DMS79 treated with DMSO at 0.1 percent for 48 hours (cell line): ENCODE data around the gene ORM1.

Source experiments
- DNase-seq: peaks from one replicate; lab custom pipeline; 2025; lab: John Stamatoyannopoulos, UW

ORM1 gene

DNA sequence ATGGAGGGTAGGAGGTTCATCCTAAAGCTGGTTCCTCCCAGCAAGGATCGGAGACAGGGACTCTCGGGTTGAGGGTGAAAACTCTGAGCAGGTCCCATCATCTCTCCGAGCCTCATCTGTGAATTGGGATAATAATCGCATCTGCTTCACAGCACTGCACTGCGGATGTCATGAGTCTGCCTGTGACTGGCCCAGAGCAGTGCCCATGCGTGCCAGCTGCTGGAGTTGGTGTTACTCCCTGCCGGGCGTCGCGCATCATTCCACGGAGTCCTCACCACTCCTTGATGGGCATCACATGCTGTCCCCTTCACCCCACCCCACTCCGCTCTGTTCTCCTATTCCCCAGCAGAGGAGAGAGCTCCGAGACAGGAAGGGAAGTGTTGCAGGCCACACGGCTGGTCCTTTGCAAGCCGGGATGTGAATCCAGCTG, 35.1 kb upstream of the ORM1 start:
- DNase-seq: no peak

DNA sequence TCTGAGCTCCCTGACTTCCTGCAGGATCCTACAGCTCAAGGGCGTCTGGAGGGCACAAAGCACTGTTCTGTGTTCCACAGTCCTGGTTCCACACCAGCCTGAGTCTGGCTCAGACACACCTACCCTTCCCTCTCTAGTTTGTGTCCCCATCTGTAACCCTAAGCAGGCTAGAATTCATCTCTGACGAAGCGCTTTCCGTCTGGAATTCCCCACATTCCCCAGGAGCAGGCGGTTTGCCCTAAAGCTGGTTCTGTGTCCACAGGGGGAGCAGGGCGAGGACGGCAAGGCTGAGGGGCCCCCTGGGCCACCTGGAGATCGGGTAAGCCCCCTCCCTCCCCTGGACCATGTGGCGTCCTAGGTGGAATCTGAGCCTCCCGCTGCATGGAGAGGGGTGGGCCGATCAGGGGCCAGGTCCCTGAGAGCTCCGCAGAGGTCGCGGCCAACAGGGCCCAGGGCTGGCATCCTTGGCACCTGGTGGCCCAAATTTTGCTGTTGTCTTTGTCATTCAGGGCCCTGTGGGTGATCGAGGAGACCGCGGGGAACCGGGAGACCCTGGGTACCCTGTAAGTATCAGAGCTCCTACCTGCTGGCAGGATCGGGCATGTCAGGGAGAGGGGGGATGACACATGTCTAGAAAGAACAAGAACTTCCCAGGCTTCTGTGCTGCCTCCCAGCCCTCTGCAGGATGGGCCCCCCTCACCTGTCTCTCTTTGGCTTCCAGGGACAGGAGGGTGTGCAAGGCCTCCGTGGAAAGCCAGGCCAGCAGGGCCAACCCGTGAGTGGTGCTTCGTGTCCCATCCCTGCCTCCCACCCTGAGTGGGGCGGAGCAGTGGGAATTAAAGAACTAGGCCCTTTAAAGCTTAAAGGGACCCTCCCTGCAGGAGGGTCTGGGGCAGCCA, 34.5 kb upstream of the ORM1 start:
- no peak for DNase-seq

DNA sequence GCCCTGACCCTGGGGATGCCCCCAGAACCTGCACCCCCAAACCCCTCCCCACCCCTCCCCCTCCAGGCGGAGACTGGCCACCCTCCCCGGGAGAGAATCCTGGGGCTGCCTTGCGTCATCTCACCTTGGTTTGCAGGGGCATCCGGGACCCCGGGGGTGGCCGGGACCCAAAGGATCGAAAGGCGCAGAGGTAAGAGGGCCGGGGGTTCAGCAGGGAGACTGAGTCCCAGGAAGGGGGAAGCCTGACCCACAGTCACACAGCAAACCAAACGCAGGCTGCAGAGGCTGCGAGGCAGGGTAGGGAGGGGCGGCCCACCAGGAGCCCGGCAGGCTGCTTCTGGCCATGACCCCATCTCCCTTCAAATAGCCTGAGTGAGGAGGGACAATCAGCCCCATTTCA, 33.8 kb upstream of the ORM1 start:
- no peak for DNase-seq

DNA sequence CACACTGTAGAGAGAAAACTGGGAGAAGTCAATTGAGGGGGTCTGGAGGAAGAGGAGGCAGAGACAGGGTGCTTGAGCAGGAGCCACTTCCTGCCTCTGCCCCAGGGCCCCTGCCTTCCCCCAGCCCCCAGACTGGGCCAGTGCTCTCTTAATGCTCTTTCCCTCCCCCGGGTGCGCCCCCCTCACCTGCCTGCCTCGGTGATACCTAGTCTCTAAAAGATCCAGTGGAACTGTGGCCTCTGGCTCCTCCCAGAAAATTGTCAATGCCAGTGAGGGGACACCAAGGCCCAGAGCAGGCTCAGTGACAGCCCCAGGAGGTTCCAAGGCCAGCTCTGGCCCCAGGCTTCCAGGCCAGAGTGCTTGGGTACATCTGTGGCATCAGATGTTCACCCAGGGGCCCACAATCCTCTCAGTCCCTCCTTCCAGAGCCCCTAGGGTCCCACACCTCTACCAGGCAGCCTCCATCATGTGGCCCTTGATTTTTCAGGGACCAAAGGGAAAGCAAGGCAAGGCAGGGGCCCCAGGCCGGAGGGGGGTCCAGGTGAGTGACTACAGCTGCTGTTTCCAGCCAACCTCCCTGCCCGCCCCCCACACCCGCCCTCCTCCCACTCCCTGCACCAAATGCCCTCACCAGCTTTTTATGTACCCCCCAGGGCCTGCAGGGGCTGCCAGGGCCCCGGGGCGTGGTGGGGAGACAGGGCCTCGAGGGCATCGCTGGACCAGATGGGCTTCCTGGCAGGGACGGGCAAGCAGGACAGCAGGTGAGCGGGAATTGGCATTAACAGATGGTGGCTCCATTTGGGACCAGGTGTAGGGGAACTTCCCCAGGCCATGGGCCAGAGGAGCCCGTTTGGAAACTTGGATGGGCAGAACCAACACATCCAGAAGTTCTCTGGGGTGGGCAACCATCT, 33.1 kb upstream of the ORM1 start:
- DNase-seq: no peak

DNA sequence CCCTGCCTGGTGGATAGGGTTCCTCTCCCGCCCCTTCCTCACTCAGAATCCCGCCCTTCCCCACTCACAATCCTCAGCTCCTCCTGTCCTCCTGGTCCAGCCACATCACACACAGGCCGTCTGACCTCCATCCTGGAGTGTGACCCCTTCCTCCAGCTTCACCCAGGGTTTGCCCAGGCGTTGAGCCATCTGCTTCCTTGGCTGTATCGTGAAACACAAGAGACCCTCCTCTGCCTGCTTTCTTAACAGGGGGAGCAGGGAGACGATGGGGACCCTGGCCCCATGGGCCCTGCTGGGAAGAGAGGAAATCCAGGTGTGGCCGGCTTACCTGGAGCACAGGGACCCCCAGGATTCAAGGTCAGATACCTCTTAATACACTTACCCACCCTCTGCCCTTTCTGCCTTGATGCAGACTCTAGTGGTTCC, 32.3 kb upstream of the ORM1 start:
- DNase-seq: no peak

DNA sequence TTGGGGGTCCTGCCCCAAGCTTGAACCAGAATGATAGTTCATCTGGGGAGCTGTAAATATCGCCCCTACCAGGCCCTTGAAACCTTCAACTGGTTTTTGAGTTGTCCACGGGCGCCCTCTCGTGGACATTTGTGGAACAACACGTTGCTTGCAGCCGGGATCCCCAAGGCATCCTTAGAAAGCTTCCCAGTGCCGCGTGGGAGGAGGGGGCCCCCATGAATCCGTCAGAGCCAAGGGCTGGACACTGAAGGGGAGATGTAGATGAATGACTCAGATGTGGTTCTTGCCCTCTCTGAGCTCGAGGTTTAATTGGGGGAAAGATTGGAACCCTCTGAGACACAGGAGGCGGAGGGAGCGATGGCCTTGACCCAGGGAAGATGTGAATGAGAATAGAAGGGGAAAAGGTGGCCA, 31.8 kb upstream of the ORM1 start:
- DNase-seq: peak; percentile 22

DNA sequence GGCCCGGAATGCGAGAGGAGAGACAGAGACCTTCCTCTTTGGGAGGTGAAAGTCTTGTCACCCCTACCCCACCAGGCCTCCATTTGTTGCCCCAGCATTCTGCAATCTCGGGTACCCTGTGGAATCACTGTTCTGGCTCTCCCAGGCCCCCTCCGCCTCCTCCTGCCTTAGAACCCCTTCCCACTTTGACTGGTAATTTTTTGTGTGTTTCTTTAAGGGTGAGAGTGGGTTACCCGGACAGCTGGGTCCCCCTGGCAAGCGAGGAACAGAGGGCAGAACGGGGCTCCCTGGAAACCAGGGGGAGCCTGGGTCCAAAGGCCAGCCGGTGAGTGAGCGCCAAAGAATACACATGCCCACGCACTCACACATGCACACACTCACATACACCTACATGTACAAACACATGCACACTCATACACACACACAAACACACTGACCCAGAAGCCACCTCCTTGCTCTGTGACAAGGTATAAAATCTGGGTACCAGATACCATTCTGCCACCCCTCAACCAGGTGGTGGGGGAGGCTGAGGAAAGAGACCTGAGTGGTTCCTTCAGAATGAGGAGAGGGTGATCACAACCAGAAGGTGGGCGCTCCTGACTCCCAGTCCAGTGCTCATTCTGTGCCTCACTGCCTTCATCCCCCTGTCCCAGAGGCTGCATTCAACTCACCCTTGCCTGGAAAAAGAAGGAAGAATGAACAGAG, 30.9 kb upstream of the ORM1 start:
- DNase-seq: no peak

DNA sequence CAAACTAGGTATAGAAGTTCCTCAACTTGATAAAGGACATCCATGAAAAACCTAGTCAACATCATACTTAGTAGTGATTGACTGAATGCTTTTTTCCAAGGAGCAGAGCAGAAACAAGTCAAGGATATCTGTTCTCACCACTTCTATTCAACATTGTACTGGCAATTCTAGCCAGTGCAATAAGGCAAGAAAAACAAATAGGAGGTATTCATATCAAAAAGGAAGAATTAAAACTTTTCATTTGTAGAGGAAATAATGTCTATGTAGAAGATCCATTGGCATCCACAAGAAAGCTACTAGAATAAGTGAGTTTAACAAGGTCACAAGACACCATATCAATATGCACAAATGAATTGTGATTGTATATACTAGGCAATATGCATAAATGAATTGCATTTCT, 28.2 kb upstream of the ORM1 start:
- no peak for DNase-seq

DNA sequence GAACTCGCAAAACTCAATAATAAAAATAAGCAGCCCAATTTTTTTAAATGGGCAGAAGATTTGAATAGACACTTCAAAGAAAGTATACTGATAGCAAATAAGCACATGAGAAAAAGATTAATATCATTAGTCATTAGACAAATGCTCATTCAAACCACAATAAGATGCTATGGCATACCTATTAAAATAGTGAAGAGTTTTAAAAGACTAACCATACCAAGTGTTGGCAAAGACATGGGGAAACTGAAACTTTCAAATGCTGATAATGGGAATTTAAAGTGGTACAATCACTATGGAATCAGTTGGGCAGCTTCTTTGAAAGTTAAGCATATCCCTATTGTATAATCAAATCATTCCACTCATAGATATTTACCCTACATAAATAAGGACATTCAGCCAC, 26.6 kb upstream of the ORM1 start:
- DNase-seq: no peak

DNA sequence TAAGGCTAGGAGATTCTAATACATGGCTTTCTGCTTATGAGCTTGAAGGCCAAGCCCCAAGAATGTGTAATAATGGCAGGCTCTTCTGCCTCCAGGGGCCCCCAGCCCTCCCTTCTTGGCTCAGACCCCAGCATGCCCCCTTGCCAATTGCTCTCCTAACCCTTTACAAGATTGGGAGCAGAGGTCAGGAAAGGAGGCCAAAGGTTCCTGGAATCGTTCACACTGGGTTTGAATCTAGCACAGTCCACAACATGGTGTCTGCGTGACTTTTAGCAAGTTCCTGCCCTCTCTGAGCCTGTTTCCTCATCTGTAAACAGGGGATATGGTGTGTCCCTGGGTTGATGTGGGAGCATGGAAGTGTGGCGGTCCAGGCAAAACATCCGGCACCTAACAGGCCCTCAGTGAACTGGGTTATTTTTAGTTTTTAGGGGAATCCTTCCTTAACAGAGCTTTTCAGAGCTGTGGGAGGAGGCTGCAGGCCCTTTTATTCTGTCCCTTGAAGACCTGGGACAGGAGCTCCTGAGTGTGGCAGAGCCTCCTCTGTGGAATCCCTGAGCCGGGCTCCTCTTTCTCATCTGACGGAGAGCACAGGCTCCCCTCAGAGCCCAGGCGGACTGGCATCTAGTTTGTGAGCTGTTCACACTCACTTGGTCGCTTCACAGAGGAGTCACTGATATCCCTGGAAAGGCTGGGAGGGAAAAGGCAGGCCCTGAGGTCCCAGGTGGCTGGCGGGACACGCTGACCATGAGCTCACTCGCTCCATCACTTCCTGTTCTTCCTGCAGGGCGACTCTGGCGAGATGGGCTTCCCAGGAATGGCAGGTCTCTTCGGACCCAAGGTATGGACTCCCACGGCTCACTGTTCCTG, 23.4 kb upstream of the ORM1 start:
- DNase-seq: no peak

DNA sequence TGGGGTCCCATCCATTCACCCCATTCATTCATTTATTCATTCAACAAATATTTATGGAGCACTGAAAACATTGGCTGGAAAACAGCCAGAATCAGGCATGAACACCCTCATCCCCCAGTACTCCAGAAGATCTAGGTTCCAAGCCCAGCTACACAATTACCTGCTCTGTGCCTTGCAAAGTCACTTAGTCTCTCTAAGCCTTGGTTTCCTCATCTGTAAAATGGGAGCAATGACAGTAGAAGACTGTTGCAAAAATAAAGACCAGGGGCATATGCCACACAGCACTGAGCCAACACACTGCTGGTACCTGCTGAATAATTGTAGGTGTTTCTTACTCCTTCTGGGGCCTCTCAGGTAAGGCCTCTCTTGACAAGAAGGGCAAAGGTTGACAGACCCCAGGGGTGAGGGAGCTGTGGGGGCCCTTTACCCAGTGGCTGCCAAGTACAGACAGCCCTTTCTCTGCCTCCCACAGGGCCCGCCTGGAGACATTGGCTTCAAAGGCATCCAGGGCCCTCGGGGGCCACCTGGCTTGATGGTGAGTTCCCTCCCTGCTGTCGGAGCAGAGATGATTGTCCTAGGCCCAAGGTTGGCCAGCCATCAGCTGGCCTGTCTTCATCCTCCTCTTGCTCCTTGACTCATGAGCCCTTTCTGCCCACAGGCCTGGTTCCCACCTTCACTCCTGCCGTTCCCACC, 22.6 kb upstream of the ORM1 start:
- no peak for DNase-seq

DNA sequence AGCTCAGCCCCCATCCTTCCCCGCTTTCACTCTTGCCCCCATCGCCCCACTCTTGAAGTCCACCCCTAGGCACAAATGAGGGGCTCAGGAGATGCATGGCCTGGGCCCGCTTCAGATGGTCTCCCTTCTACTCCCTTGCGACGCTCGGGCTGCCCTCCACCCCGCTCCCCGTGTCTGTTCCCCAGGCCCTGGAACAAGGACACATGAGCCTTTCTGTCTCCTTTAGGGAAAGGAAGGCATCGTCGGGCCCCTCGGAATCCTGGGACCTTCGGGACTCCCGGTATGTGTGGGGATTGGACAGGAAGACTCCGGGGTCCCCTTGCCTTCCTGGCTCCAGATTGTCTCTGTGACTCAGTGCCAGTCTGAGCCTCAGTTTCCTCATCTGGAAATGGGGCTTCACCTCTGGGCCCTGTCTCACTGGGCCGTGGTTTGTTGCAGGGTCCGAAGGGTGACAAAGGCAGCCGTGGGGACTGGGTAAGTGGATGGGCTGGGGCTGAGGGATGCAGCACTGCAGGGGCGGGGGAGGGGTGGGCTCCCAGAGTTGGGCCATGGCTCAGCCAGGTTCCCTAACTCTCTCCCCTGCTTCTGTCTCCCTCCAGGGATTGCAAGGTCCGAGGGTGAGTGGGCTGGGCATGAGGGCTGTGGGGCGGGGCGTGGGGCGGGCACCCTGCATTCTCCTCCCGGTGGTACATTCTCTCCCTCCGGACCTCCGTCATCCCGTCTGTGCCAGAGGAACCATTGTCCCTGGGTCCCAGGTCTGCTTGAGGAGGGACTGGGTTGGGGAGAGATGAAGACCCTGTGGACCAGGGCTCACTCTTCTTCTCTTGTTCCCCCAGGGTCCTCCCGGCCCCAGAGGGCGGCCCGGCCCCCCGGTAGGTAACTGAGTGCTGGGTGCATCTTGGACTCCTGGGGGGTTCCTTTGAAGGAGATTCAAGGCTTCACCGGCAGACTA, 21.8 kb upstream of the ORM1 start:
- no peak for DNase-seq

DNA sequence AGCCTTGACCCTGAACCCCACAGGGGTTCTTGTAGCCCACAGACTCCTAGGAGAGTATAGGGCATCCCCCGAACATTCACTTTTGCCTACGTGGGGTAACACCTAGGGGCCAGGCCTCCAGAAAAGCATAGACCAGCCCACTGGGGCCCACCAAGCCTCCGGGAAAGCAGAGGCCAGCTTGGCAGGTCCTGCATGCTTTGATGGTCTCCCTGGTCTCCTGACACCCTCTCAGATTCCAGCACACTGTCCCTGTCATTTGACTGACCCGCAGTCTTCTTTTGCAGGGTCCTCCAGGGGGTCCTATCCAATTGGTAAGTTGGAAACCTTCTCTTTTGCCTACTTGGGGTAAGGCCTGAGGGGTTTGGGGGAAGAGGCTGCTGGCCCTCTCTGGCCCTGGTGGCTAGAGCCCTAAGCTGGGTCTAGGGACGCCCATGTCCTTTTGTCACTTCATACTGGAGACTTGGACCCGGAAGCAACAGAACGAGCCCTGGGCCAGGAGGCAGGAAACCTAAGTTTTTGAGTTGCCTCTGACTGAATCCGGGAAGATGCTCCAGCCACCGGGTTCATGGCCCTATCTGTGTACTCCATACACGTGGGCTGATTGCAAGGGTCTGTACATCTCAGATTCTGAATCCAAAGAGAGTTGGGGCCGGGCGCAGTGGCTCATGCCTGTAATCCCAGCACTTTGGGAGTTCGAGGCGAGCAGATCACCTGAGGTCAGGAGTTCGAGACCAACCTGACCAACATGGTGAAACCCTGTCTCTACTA, 20.9 kb upstream of the ORM1 start:
- DNase-seq: no peak

DNA sequence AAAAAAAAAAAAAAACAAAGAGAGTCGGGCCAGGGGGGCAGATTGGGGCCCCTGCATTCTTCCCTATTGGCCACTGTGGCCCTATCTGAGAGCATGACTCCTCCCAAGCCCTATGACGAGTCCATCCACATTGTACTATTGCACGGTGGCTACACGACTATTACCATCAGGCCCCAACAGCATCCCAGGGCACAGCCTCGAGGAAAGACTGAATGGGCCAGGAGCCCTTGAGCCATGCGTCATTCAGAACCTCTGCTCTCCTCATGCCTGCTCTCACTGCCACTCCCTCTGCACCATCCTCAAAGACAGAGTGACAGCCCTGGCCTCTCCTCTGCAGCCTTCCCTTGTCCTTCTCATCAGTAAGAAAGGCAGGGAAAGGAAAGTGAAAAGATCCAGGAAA, 20.2 kb upstream of the ORM1 start:
- no peak for DNase-seq

DNA sequence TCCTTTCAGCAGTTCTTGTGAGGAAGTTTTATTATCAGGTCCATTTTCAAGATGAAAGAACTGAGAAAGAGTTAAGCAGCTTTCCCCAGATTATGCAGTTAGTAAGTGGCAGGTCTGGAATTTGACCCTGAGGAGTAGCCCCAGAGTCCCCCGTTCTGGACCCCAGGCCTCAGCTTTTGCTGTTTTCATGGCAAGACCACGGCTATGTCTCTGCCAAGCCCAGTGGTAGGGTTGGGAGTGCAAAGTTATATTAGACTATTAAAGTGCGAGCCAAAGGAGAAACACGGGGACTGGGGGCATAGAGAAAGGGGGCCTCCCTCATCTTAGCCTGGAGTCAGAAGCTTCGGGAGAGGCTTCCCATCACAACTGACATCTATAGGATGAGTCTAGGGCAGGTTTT, 19.3 kb upstream of the ORM1 start:
- no peak for DNase-seq

DNA sequence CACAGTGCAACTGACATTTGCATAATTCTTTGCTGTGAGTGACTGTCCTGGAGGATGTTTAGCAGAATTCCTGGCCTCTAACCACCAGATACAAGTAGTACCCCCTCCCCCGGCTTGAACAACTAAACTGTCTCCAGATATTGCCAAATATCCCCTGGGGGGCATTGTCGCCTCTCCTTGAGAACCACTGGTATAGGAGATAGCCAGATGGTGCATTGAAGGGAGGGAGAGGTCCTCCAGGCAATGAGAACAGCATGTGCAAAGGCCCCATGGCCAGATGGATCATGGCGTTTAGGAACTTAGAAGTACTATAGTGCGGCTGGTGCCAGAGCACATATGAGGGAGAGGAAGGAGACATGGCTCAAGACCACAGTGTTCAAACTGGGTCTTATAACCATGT, 18.9 kb upstream of the ORM1 start:
- no peak for DNase-seq

DNA sequence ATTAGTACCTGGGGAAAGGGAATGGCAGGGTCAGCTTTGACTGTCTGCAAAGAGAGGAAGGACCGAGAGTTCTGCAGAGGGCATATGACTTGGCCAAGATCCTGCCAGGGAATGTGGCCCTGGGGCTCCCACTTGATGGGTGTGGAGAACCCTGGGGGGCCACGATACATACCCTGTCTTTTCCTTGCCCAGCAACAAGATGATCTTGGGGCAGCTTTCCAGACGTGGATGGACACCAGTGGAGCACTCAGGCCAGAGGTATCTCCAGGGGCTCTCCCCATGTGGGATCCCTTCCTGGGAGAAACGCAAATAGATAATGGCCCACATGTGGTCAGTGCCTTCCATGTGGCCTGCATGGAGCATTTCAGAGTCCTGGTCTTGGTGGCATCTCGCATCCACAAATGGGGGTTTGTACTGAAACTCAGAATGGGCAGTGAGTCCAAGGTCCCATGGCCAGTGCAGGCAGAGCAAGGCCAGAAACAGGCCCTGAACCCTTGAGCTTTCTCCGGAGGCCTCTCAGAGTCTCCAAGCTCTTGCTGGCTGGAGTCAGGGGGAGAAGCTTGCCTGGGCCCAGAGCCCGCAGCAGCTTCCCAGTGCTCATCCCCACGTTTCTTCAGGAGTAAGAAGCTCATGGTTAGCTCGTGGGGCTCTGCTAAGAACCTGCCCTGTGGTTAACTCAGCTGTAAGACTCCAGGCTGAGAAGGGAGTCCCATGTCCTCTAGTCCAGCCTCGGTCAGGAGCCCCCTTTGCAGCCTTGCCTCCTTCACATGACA, 18.3 kb upstream of the ORM1 start:
- no peak for DNase-seq

DNA sequence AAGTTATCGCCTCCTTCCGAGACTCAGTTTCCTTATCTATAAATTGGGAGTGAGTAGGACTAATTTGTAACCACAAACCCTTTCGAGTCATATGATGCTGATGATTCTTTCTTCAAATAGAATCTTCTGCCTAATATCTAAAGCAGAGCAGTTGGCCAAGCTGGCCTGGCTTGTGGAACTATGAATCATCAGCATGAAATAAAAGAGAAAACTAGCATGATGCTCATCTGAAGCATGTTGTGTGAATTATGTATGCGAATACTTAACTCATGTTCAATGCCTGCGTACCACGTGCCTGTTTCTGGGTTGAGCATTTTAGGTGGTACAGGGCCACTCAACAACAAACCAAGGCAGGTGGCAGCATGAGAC, 15.0 kb upstream of the ORM1 start:
- no peak for DNase-seq
